Epithelial cell of prostate (primary cell): ENCODE data around the gene EXOC2.

Source experiments
- DNase-seq: peaks from one replicate; pipeline ENCODE4 v3.0.0-alpha.2; 2011; ENCODE audit warnings: low read depth, low spot score
- H3K27ac ChIP-seq: fragments of 450-650 bp; 2 replicates; pipeline ENCODE4 v1.5.1; 2017; ENCODE audit warnings: mild to moderate bottlenecking

Gene EXOC2

DNA sequence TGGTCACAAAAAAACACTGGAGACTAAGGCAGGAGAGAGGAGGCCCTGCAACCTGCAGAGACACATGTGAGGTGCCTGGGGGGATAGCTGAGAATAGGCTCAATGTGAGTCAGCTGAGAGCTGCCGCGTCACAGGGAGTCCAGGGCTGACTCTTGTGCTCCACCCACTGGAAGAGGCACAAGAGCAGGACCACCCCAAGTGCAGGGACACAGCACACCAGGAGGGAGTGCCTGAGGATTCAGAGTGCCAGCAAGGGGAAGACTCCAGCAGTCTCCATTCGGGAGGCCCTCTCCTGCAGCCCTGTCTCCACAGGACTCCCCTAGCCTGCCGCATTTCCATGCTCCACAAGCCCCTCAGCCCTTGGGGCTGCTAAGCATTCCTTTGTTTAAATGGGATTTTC, 141.5 kb downstream of the EXOC2 start:
- DNase-seq = peak; percentile 10

DNA sequence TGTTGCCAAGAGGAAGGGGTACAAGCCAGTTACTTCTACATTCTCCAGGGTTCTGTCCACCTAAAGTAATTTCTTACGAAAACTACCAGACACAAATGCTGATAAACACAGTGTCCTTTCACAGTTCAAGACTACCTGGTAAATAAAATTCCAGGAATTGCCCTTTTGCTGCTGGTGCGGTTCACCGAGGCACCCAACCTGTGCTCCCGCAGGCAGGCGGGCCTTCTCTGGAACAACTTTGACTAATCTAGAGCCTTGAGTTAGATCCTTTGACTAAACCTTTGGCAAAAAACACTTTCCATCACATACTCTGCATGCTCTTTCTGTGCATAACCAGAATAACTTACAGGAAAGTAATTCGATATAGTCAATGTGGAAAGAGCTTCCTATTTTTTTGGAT, 143.0 kb downstream of the EXOC2 start:
- DNase-seq = no peak
- H3K27ac ChIP-seq = no peak overlapping the region

More for the DNA sequence above, 141.5 kb downstream of the EXOC2 start:
- H3K27ac ChIP-seq = no peak overlapping the region

DNA sequence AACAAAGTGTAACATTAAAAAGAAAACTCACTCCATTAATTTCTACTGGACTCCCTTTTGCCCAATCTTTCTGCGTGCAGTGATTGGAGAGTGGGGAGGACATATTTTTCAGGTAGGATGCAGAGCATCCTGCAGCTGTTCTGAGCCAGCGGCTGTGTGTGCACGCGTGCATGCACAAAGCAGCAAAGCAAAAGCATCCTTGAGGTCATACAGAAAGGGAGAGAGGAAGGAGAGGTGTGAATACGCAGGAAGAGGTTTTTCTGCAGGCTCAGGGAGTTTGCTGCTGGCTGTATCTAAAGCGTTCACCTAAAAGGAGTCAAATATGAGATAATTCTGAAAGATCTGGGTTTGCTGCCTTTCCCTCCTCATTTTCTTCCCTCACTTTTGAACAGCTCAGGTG, 144.4 kb downstream of the EXOC2 start:
- no peak for DNase-seq
- no peak overlapping the region for H3K27ac ChIP-seq

DNA sequence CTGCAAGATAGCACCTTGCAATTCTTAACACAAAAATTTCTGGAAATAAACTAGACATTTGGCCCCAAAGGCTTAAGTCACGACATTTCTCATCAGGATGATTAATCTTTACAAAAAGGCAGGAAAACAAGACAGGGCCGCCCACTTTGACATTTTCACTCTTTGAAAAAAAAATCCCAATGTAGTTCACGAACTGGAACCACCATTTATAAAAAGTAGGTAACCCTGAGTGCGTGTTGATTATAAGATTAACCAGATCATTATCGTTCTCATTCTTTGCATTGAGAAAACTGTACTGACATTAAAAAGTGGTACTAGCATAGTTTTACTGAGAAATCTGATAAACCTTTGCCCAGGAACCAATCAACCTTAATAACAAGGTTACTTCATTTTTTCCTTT, 144.8 kb downstream of the EXOC2 start:
- no peak overlapping the region for H3K27ac ChIP-seq
- DNase-seq = no peak

DNA sequence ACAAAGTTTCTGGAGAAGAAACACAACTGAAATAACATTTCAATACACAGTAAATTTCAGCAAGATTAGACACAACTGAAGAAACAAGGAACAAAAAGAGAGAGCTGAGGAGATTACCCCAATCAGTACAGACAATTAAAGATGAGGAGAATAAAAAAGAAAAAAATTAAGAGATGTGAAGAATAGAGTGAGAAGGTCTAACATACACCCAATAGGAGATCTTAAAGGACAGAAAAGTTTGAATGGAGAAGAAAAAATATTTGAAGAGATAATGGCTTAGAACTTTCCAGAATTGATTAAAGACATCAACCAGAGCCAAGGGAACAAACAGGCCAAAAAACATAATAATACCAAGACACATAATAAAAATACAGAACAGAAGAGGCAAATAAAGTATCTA, 152.4 kb downstream of the EXOC2 start:
- no peak overlapping the region for H3K27ac ChIP-seq
- no peak for DNase-seq

DNA sequence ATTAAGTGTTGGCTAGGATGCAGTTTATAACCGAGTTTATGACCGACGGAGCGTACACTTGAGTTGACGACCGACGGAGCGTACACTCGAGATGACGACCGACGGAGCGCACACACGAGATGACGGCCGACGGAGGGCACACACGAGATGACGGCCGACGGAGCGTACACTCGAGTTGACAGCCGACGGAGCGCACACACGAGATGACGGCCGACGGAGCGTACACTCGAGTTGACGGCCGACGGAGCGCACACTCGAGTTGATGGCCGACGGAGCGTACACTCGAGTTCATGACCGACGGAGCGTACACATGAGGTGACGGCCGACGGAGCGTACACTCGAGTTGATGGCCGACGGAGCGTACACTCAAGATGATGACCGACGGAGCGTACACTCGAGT, 155.8 kb downstream of the EXOC2 start:
- DNase-seq = no peak

DNA sequence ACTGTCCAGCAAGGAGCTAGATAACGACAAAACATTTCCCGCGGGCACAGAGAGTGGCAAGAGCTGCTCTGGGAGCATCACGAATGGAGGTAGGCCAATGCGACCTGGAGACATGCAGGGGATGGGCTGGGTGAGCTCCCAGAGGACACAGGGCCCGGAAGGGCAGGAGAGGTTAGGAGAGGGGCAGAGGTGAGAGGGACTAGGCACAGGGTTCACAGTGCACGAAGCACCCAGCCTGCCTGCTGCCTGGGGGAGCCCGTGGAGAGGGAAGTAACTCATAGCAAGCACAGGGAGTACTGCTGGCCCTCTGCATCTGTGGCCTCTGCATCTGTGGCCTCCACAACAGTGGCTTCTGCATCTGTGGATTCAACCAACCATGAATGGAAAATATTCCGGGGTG, 162.5 kb downstream of the EXOC2 start:
- no peak for DNase-seq

More for the DNA sequence above, 155.8 kb downstream of the EXOC2 start:
- H3K27ac ChIP-seq = no peak overlapping the region

DNA sequence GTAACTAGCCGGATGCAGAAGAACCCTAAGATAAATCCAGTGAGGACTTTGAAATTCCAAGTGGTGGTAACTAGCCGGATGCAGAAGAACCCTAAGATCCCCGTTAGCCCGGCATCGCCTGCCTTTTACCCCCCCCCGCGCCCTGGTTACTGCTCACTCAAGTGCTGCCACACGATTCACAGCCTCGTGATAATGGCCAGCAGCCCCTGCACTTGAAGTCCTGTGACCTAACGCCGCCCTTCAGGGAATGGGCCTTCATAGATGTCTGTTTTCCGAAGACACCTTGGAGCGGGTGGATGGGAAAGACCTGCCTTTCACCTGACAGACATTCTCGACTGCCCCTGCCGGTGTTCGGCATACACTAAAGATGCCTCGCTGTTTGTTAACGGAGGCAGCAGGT, 163.9 kb downstream of the EXOC2 start:
- no peak overlapping the region for H3K27ac ChIP-seq
- no peak for DNase-seq

More for the DNA sequence above, 162.5 kb downstream of the EXOC2 start:
- no peak overlapping the region for H3K27ac ChIP-seq

DNA sequence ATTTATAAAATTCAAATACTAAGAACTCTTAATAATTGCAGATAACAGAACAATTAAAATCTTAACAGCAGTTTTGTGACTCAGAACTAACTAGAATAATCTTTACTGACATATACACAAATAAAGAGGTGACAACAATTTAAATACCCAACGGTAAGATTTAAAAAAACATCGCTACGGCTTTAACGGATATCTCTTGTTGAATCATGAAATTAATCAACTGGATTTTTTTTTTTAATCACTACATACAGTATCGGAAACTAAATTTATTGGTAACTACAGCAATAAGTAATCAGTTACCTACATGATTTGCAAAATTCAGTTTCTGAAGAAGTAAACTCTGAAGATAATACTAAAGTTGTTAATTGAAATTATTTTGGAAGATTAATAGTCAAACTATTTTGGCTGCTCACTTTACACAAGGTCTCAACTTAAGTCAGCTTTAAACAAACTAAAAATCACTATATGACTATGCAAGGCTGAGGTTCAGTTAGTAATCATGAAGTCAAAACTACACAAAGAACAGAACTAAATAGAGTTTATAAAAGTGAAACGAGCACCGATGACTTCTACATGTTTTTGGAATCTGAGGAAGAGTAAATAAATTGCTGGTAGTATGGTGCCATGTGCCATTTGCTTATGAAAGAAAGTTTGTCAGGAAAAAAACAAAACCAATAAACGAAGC, 164.8 kb downstream of the EXOC2 start:
- H3K27ac ChIP-seq = no peak overlapping the region
- DNase-seq = no peak

DNA sequence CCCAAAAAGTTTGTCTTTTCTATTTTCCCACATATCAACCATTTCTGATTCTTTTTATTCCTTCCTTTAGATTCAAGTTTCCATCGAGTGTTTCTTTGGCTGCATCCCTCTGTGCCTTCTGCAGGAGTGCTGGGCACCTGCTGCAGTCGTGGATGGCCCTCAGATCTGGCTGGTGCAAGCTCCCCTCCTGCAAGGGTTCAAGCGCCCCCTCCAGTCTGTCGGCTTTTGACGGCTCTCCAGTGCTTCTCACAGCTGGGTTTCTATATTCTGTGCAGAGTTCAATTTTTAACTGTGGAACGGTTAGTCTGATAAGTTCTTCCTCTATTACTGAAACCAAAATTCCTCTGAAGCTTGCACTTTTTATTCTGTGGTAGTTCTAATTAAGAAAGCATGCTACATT, 168.1 kb downstream of the EXOC2 start:
- H3K27ac ChIP-seq = no peak overlapping the region
- no peak for DNase-seq

DNA sequence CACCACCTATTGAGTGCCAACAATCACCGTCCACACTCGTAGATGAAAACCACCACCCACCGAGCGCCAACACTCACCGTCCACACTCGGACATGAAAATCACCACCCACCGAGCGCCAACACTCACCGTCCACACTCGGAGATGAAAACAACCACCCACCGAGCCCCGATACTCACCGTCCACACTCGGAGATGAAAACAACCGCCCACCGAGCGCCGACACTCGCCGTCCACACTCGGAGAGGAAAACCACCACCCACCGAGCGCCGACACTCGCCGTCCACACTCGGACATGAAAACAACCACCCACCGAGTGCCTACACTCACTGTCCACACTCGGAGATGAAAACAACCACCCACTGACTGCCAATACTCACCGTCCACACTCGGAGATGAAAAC, 172.1 kb downstream of the EXOC2 start:
- H3K27ac ChIP-seq = no peak overlapping the region
- DNase-seq = no peak

DNA sequence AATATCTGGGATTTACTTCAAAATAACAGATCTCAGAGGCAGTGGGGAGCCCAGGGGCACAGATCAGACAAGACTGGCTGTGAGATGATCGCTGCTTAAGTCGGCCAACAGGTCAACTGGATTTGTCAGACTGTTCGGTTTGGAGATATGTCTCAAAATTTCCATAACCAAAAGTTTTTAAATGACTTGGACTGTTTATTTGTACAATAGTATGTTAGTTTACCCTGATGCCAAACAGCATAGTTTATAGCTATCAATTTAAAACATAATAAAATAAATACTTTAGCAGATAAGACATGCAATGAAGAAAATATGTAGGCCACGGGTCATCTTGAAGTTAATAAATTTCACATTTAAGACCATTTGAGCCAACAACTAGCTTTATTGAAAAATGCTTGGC, 174.7 kb downstream of the EXOC2 start:
- no peak overlapping the region for H3K27ac ChIP-seq
- DNase-seq = no peak

DNA sequence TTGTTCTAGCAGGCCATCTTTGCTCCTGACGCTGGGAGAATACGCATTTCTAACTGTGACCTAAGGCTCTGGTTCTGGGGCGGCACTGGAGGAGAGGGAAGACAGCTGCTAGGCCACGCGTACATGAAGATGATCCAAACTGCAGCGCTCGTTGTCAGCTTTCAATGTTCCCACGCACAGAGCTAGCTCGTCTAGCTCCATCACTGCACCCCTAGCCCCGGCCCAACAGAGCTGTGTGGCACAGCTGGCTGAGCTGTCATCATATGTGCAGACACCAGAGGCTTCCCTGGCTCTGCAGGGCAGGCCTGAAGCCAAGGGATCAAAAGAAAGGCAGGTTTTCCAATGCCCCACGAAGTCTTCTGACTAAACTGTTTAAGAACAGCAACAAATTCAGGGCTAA, 176.7 kb downstream of the EXOC2 start:
- no peak for DNase-seq
- no peak overlapping the region for H3K27ac ChIP-seq

DNA sequence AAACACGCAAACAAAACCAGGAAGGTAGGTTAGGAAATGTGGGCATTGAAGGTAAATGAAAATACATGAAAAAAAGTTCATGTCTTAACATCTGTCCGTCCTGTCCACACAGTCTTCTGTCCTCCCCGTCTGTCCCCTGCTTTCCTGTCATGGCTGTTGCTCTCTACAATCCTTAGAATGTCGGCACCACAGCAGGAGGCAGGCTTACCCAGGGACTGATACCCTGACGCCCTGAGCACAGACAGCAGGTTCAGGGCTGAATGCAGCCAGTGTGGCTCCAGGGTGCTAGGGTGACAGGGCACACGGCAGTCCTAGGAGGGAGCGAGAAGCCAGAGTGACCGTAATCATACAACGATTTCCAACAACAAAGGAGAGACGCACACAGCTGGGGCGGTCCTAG, 177.7 kb downstream of the EXOC2 start:
- no peak overlapping the region for H3K27ac ChIP-seq
- no peak for DNase-seq

DNA sequence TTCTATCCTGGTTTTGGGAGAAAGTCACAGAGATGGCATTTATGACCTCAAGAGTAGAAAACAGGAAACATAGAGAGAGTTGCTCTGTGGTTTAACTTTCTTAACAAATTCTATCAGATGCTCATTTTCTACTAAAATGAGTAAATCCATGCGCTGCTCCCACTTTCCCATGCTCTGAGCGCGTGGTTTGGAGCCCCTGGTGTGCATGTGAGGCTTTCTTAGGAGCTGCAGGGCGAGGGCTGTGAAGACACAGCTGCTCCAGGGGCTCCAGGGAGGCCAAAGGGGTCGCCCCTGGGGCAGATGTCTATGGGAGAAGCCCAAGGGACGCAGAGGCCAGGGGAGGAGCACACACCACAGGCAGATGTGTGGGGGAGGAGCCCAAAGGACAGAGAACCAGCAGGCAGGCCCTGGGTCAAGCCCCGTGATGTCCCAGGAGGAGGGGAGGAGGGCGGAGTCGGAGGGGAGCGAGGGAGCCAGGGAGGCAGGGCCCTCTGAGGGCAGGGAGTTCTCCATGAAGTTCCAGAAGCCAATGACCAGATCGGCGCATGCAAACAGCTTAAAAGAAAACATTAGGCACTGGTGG, 178.5 kb downstream of the EXOC2 start:
- DNase-seq = no peak
- H3K27ac ChIP-seq = no peak overlapping the region

DNA sequence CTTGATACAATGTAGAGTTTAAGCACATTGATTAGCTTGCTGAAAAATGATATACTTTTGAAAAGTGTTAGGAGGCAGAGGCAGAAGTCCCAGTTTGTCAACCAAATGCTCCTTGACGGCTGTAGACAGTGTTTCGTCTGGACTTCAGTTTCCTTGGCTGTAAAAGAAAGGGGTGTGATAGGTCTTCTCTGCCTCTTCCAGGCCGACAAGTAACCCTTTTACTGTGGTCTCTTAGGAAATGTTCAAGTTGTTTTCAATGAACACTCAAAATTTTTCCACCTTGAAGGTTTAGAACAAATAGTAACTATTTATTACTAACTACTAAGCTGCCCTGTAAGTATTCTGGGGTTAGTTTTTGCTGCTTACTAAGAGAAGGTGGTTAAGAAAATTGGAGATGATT, 179.0 kb downstream of the EXOC2 start:
- DNase-seq = no peak
- no peak overlapping the region for H3K27ac ChIP-seq

DNA sequence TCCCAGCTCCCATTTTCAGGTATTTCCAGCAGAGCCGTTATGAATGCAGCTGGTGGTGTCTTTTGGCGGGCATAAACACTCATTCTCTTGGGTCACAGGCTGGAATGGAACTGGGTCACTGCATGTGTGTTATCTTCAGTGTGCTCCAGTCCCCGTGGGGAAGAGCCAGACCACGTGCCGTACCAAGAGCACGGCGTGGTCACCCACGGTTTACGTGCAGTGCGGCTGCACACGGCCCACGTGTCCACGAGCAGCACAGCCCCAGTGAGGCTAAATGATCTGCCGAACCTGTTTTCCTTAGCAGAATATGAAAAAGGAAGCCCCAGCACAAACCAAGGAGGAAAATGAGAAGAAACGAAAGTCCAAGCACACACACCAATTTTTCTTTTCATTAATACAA, 179.9 kb downstream of the EXOC2 start:
- H3K27ac ChIP-seq = no peak overlapping the region
- no peak for DNase-seq

DNA sequence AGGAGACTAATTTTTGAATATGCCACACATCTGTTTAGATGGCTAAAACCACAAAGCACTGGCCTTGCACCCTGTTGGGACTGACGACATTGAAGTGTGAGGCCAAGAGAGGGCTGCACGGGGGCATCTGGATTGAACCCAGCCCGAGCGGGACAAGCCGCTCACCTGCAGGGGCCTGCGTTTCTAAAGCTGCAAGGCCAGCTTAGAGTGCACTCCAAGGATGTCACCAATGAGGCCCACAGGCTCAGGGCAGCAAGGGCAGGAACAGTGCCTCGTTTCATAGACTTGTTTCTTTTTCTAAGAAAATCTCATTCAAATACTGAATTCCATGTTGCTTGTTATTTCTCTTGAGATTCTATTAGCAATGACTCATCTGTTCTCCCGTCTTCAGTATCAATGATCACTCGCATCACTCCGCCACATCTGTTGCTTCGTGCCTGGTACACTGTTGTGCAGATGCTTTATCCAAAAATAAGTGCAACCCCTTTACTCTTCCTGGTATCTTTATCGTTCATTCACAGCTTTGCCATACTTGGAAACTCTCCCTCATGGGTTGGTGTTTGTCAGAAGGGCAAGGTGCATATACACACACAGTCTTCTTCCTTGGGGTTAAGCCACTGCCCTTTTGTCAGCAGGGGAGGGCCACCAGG, 181.3 kb downstream of the EXOC2 start:
- no peak overlapping the region for H3K27ac ChIP-seq

DNA sequence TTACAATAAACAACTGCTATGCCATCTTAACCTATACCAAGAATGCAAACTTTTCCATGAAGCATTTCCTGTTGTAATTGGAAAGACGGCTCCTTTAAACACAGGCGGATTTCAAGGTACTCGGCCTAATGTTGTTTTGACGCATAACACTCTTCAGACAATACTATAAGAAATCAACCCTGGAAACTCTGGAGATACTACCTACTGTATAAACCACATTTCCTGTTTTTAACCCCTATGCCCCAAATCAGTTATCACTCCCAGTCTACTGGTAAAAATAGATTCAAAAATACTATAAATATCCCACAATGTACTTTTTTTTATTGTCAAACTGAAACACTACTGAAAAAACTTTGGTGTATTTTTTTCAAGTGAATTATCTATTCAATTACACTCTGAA, 183.3 kb downstream of the EXOC2 start:
- H3K27ac ChIP-seq = no peak overlapping the region
- no peak for DNase-seq

More for the DNA sequence above, 181.3 kb downstream of the EXOC2 start:
- no peak for DNase-seq

DNA sequence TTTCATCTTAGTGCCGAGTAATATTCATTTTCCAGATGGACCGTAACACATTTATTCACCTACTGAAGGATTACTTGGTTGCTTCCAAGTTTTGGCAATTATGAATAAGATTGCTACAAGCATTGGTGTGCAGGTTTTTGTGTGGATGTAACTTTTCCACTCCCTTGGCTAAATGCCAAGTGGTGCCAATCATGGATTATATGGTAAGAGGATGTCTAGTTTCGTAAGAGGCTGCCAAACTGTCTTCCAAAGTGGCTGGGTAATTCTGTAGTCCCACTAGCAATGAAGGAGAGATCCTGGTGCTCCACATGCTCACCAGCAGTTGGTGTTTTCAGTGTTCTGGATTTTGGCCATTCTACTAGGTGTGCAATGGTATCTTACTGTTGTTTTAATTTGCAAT, 184.3 kb downstream of the EXOC2 start:
- no peak for DNase-seq
- no peak overlapping the region for H3K27ac ChIP-seq

DNA sequence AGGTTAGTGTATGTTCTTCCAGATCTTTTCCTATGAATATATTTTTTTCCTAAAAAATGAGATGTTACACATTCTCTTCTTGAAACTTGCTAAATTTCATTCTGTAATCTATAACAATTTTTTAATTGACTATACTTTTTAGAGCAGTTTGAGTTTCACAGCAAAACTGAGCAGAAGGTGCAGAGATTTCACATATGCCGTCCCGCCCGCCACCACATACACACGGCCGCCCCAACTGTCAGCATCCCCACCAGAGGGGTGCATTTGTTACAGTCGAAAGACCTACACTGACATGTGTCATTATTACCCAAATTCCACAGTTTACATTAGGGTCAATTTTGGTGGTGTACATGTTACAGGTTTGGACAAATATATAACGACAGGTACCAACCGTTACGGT, 184.9 kb downstream of the EXOC2 start:
- H3K27ac ChIP-seq = no peak overlapping the region
- no peak for DNase-seq
